ENCODE measurements around the gene STK38L.
A peak's percentile ranks its signal among the peaks of the same experiment; 100 is the strongest.

STK38L gene

GRCh38 chr12:27243804-27244688 is at the start of gene STK38L:
Gene STK38L (plus strand): TSS chr12:27244286. CDS start chr12:27297721, 53,435 bp downstream.
- DNase-seq: peak; percentile 98

GRCh38 chr12:27194644-27195043 is 49.4 kb upstream of the STK38L start:
- DNase-seq: no peak

- no peak for DNase-seq
These were observed 46.0 kb upstream of the STK38L start for GRCh38 chr12:27198036-27198435.

GRCh38 chr12:27199638-27200300 is 44.3 kb upstream of the STK38L start:
- no peak for DNase-seq

- no peak for DNase-seq
These were observed 42.9 kb upstream of the STK38L start for GRCh38 chr12:27201169-27201568.

GRCh38 chr12:27206801-27207502 is 37.1 kb upstream of the STK38L start:
- no peak for DNase-seq

GRCh38 chr12:27207615-27208413 is 36.3 kb upstream of the STK38L start:
- peak; percentile 82 for DNase-seq

- no peak for DNase-seq
These were observed 35.7 kb upstream of the STK38L start for GRCh38 chr12:27208414-27208750.

- DNase-seq: no peak
These were observed 34.7 kb upstream of the STK38L start for GRCh38 chr12:27209257-27209910.

- DNase-seq: no peak
These were observed 33.9 kb upstream of the STK38L start for GRCh38 chr12:27210187-27210586.

- DNase-seq: no peak
These were observed 31.2 kb upstream of the STK38L start for GRCh38 chr12:27212861-27213260.

- no peak for DNase-seq
These were observed 30.8 kb upstream of the STK38L start for GRCh38 chr12:27213304-27213703.

- DNase-seq: no peak
These were observed 30.0 kb upstream of the STK38L start for GRCh38 chr12:27213830-27214787.

- DNase-seq: no peak
These were observed 26.5 kb upstream of the STK38L start for GRCh38 chr12:27217590-27217989.

GRCh38 chr12:27219693-27220054 is 24.4 kb upstream of the STK38L start:
- no peak for DNase-seq

GRCh38 chr12:27220055-27220987 is 23.8 kb upstream of the STK38L start:
- DNase-seq: peak; percentile 70

GRCh38 chr12:27220988-27221345 is 23.1 kb upstream of the STK38L start:
- DNase-seq: no peak

- peak; percentile 61 for DNase-seq
These were observed 22.3 kb upstream of the STK38L start for GRCh38 chr12:27221625-27222387.

- no peak for DNase-seq
These were observed 17.6 kb upstream of the STK38L start for GRCh38 chr12:27226407-27226929.
